Spleen (tissue), 11 donors: ENCODE results near the gene ETFB. TPM values are rescaled to one million over a fixed set of nuclear protein-coding genes. Genes with fewer than 3 reads are reported as not detected.
A peak's percentile ranks its signal among the peaks of the same experiment; 100 is the strongest.

Experiments used
- DNase-seq: peaks from one replicate; pipeline ENCODE4 v3.0.0-alpha.2; 2020
- H3K27ac ChIP-seq, 8 donors: fragments of 200-600 bp; sonication (generic) in 7 of 8; 1 replicate in 4 of 8; 2 replicates in 4 of 8; pipeline versions ENCODE4 v1.5.0 to v1.8.0; 2016 to 2021; ENCODE audit warnings: inconsistent platforms in 4 of 8, mild to moderate bottlenecking in 4 of 8, moderate library complexity in 1 of 8
- H3K27me3 ChIP-seq, 7 donors: fragments of 200-600 bp; sonication (generic) in 6 of 7; replicated peaks in 1 of 7; 1 replicate in 4 of 7; 2 replicates in 3 of 7; pipeline versions ENCODE4 v1.5.0 to v1.8.0; 2016 to 2021; ENCODE audit warnings: inconsistent platforms in 3 of 7, mild to moderate bottlenecking in 1 of 7
- H3K36me3 ChIP-seq, 6 donors: fragments of 200-600 bp; sonication (generic) in 5 of 6; 1 replicate in 4 of 6; 2 replicates in 2 of 6; pipeline versions ENCODE4 v1.5.0 to v1.8.0; 2016 to 2021; ENCODE audit warnings: inconsistent platforms in 2 of 6
- H3K4me1 ChIP-seq, 6 donors: fragments of 200-600 bp; sonication (generic) in 5 of 6; 1 replicate in 3 of 6; 2 replicates in 3 of 6; pipeline versions ENCODE4 v1.5.0 to v1.8.0; 2016 to 2021; ENCODE audit warnings: inconsistent platforms in 3 of 6
- H3K4me3 ChIP-seq, 8 donors: fragments of 200-600 bp; sonication (generic) in 7 of 8; 1 replicate in 4 of 8; 2 replicates in 4 of 8; pipeline versions ENCODE4 v1.5.0 to v1.8.0; 2016 to 2021; ENCODE audit warnings: inconsistent platforms in 4 of 8, mild to moderate bottlenecking in 4 of 8, moderate library complexity in 2 of 8
- H3K9me3 ChIP-seq, 8 donors: fragments of 200-600 bp; sonication (generic) in 7 of 8; 1 replicate in 4 of 8; 2 replicates in 4 of 8; pipeline versions ENCODE4 v1.5.0 to v1.8.0; 2016 to 2021; ENCODE audit warnings: inconsistent platforms in 4 of 8
- CTCF ChIP-seq, 11 experiments: fragments of 200-600 bp in 7 of 11; fragments of 450-650 bp in 4 of 11; sonication (generic) in 4 of 11; IDR thresholded peaks in 8 of 11; conservative IDR thresholded peaks in 3 of 11; 1 replicate in 7 of 11; 2 replicates in 4 of 11; pipeline versions ENCODE4 v1.4.0 to v1.8.0; 2016 to 2021; ENCODE audit warnings: antibody characterized with exemption in 11 of 11, inconsistent platforms in 4 of 11, mild to moderate bottlenecking in 1 of 11
- POLR2A ChIP-seq, 3 donors: fragments of 450-650 bp; IDR thresholded peaks; one replicate each; pipeline ENCODE4 v1.5.1; 2017; ENCODE audit warnings: antibody characterized with exemption in 3 of 3, mild to moderate bottlenecking in 1 of 3
- POLR2AphosphoS5 ChIP-seq, 3 donors: sonication (generic); formaldehyde crosslinking; IDR thresholded peaks; one replicate each; pipeline ENCODE4 v1.5.1; 2017; ENCODE audit warnings: antibody characterized with exemption in 3 of 3
- WGBS, 5 donors: extraction: QIAGEN DNeasy Blood & Tissue Kit in 3 of 5; methylation state at CpG; one replicate each; pipeline versions ENCODE4 v1.1.5 to v1.1.7; 2013 to 2018; 5-methylcytosine and 5-hydroxymethylcytosine counted together
- intact Hi-C: fragments of 100-400 bp; cut with DNase I; formaldehyde crosslinking; loops from one replicate; pipeline ENCODE4 v1.15.0; 2023; ENCODE audit warnings: low total_unique reads
- polyA plus RNA-seq, 3 donors: library from polyadenylated mRNA; stranded (reverse); fragments of 200-250 nt; gene quantifications; one replicate each; pipeline ENCODE4 v1.2.1, GENCODE V29; 2013
- total RNA-seq, 7 donors: library from RNA; depleted of rRNA in 3 of 7; stranded (reverse); fragments of >200 nt in 3 of 7; fragmentation: NEBNext Ultra II Directional in 4 of 7; extraction: Animal tissue kit (Norgen Biotek cat#: 25700) in 4 of 7; gene quantifications; one replicate each; pipeline versions ENCODE4 v1.1.0 to v1.2.1, GENCODE V29; 2016 to 2021
- donor health status: healthy with polysubstance abuse.
- donor health status: DM: no; HTN: no; CAD: no; lungs with moderate emphysema.
- donor health status: DM: no; HTN: no; CAD: no.
- donor health status: Bipolar disorder and iron deficiency.
- donor health status: healthy.
- donor health status: DM: no; HTN: no; CAD: no.
- donor health status: DM: yes; HTN: yes; CAD: no.

ETFB gene
- total and polyA plus RNA-seq, 10 donors, result 41.4 to 133 (median 71.0) TPM

- 70 to 84% (median 79%) methylated on average over 6 of the region's 6 CpGs for whole genome bisulfite sequencing, 5 donors
- TF ChIP-seq POLR2A (IDR thresholded peaks at IDR 0.05) (no peak), CTCF (IDR thresholded peaks at IDR 0.05 in 8 of 11, conservative IDR thresholded peaks at IDR 0.05 in 3 of 11) (no peak)
- peak; percentile 8 for DNase-seq
Measured at GRCh38 chr19:51324167-51324481, 42.1 kb downstream of the ETFB start.

GRCh38 chr19:51323481-51324166, 42.6 kb downstream of the ETFB start:
- peak; percentile 64 for DNase-seq
- no peak overlapping the region for H3K27ac ChIP-seq
- H3K9me3 ChIP-seq, result no peaks in the 10 kb centered on the region
- no peak overlapping the region for H3K4me3 ChIP-seq
- H3K36me3 ChIP-seq, result no peaks in the 10 kb centered on the region
- TF ChIP-seq POLR2AphosphoS5 (IDR thresholded peaks at IDR 0.05) (no peak), POLR2A (IDR thresholded peaks at IDR 0.05) (no peak), CTCF (IDR thresholded peaks at IDR 0.05 in 8 of 11, conservative IDR thresholded peaks at IDR 0.05 in 3 of 11) (no peak)
- H3K4me1 ChIP-seq, result peaks cover 0 to 21% (median 14%) of the 10 kb centered on the region in 6 donors
- peaks cover 8 to 68% (median 31%) of the 10 kb centered on the region in 7 donors for H3K27me3 ChIP-seq
- WGBS, 5 donors, result 73 to 82% (median 74%) methylated on average over 29 of the region's 29 CpGs
- intact Hi-C loops, result no loop called here

More at GRCh38 chr19:51324167-51324481, 42.1 kb downstream of the ETFB start:
- Histone ChIP-seq H3K4me3 (no peak overlapping the region), H3K27ac (no peak overlapping the region), H3K27me3 (peaks cover 8 to 70% (median 36%) of the 10 kb centered on the region in 7 donors), H3K36me3 (no peaks in the 10 kb centered on the region), H3K4me1 (peaks cover 0 to 21% (median 14%) of the 10 kb centered on the region in 6 donors), H3K9me3 (no peaks in the 10 kb centered on the region)
- intact Hi-C loops, result no loop called here

GRCh38 chr19:51321799-51322198, 44.4 kb downstream of the ETFB start:
- H3K9me3 ChIP-seq, result no peaks in the 10 kb centered on the region
- no peak overlapping the region for H3K4me3 ChIP-seq
- no peak overlapping the region for H3K27ac ChIP-seq
- no peaks in the 10 kb centered on the region for H3K36me3 ChIP-seq
- intact Hi-C loops, result no loop called here
- 82 to 88% (median 85%) methylated on average over 8 to 14 of the region's 14 CpGs for WGBS, 5 donors
- peak; percentile 55 for DNase-seq
- H3K4me1 ChIP-seq, result peaks cover 0 to 3% (median 1%) of the 10 kb centered on the region in 6 donors
- peaks cover 0 to 67% (median 12%) of the 10 kb centered on the region in 7 donors for H3K27me3 ChIP-seq
- TF ChIP-seq POLR2A (IDR thresholded peaks at IDR 0.05), result no peak
- TF ChIP-seq CTCF (IDR thresholded peaks at IDR 0.05 in 8 of 11, conservative IDR thresholded peaks at IDR 0.05 in 3 of 11), result no peak
- no peak for TF ChIP-seq POLR2AphosphoS5 (IDR thresholded peaks at IDR 0.05)

- Histone ChIP-seq H3K27me3 (peaks cover 0 to 52% (median 0%) of the 10 kb centered on the region in 7 donors), H3K4me1 (no peaks in the 10 kb centered on the region), H3K36me3 (no peaks in the 10 kb centered on the region), H3K27ac (no peak overlapping the region), H3K9me3 (no peaks in the 10 kb centered on the region), H3K4me3 (no peak overlapping the region)
- intact Hi-C loops, result no loop called here
- TF ChIP-seq POLR2AphosphoS5 (IDR thresholded peaks at IDR 0.05), result peak in 1 of 3 donors; percentile 25
- TF ChIP-seq POLR2A (IDR thresholded peaks at IDR 0.05), result no peak
- no peak for TF ChIP-seq CTCF (IDR thresholded peaks at IDR 0.05 in 8 of 11, conservative IDR thresholded peaks at IDR 0.05 in 3 of 11)
- peak; percentile 34 for DNase-seq
- WGBS, 5 donors, result 52 to 60% (median 55%) methylated on average over 12 to 14 of the region's 14 CpGs
Measured at GRCh38 chr19:51320280-51320657, 45.9 kb downstream of the ETFB start.
